A549 (cell line): ENCODE results near the gene PRSS50. TPM values are rescaled to one million over a fixed set of nuclear protein-coding genes. Genes with fewer than 3 reads are reported as not detected.

Experiments
- ATAC-seq, 2 experiments: fragments of 200-7000 bp in 1 of 2; fragments of >200 bp in 1 of 2; cut with Nextera tagmentation in 1 of 2; cut with Tn5 transposase in 1 of 2; 3 replicates each; pipeline versions ENCODE4 v1.8.0 to v1.9.1; 2018 to 2020; ENCODE audit warnings: mild to moderate bottlenecking in 1 of 2, moderate library complexity in 1 of 2
- CTCF ChIA-PET: fragments of 300-600 bp; sonication (Branson Sonifier 250); formaldehyde crosslinking; extraction: SDS; loops from one replicate; lab custom pipeline; 2021; ENCODE audit warnings: antibody characterized with exemption, inconsistent platforms; lab: Yijun Ruan, JAX
- POLR2A ChIA-PET: fragments of 350-600 bp; formaldehyde crosslinking; extraction: SDS; loops from one replicate; lab custom pipeline; 2021; ENCODE audit warnings: antibody characterized with exemption, inconsistent platforms; lab: Yijun Ruan, JAX
- DNase-seq, 2 experiments: peaks; one replicate each; pipeline versions ENCODE4 v3.0.0 to v3.0.0-alpha.2; 2011 to 2016; ENCODE audit warnings: low read depth in 1 of 2, low spot score in 1 of 2
- FAIRE-seq: peaks from 2 replicates; lab custom pipeline; 2011; peaks lifted over from hg19 to GRCh38; lab: Jason Lieb, UNC
- H3K27ac ChIP-seq, 2 experiments: fragments of >200 bp; sonication (Bioruptor Twin); formaldehyde crosslinking; 3 replicates each; pipeline ENCODE4 v1.5.1; 2016 to 2017
- H3K4me1 ChIP-seq: fragments of >200 bp; sonication (Bioruptor Twin); formaldehyde crosslinking; 3 replicates; pipeline ENCODE4 v1.6.1; 2016
- H3K4me2 ChIP-seq: fragments of >200 bp; sonication (Bioruptor Twin); formaldehyde crosslinking; 3 replicates; pipeline ENCODE4 v1.6.1; 2016
- H3K4me3 ChIP-seq: fragments of >200 bp; sonication (Bioruptor Twin); formaldehyde crosslinking; 3 replicates; pipeline ENCODE4 v1.5.1; 2016
- H3K9me3 ChIP-seq: fragments of >200 bp; sonication (Bioruptor Twin); formaldehyde crosslinking; 3 replicates; pipeline ENCODE4 v1.6.1; 2016
- BHLHE40 ChIP-seq: IDR thresholded peaks from 2 replicates; pipeline ENCODE4 v1.6.1; 2012; ENCODE audit warnings: low read depth, low read length, inconsistent platforms
- CEBPB ChIP-seq, 2 experiments: fragments of >200 bp in 1 of 2; sonication (Bioruptor Twin) in 1 of 2; formaldehyde crosslinking in 1 of 2; IDR thresholded peaks; 2 replicates each; pipeline ENCODE4 v1.6.1; 2012 to 2016
- CHD2 ChIP-seq: fragments of 150-350 bp; IDR thresholded peaks from 2 replicates; pipeline ENCODE4 v1.6.1; 2014; ENCODE audit warnings: low read length; ENCODE audit not compliant: partially characterized antibody
- CHD4 ChIP-seq: fragments of 200-600 bp; sonication (generic); IDR thresholded peaks from 2 replicates; pipeline ENCODE4 v1.6.1; 2016; ENCODE audit warnings: antibody characterized with exemption, mild to moderate bottlenecking, borderline replicate concordance
- EHF ChIP-seq: fragments of 250-450 bp; sonication (Bioruptor Pico); IDR thresholded peaks from 2 replicates; pipeline ENCODE4 v1.5.0; 2020; ENCODE audit warnings: mild to moderate bottlenecking
- EHMT2 ChIP-seq: fragments of 200-600 bp; sonication (generic); IDR thresholded peaks from 2 replicates; pipeline ENCODE4 v1.6.1; 2016; ENCODE audit warnings: antibody characterized with exemption, low read depth, mild to moderate bottlenecking, moderate library complexity
- ESRRA ChIP-seq: fragments of 150-350 bp; IDR thresholded peaks from 2 replicates; pipeline ENCODE4 v1.6.1; 2014; ENCODE audit warnings: mild to moderate bottlenecking, low read length, borderline replicate concordance
- GATA3 ChIP-seq: IDR thresholded peaks from 2 replicates; pipeline ENCODE4 v1.6.1; 2012; ENCODE audit warnings: borderline replicate concordance
- HDAC2 ChIP-seq: fragments of 200-600 bp; sonication (generic); IDR thresholded peaks from 2 replicates; pipeline ENCODE4 v1.6.1; 2016
- HEYL ChIP-seq: fragments of 250-450 bp; sonication (Bioruptor Pico); IDR thresholded peaks from 2 replicates; pipeline ENCODE4 v1.8.0; 2021; ENCODE audit warnings: mild to moderate bottlenecking, moderate library complexity
- HOXB5 ChIP-seq: fragments of 250-450 bp; sonication (Bioruptor Pico); IDR thresholded peaks from 2 replicates; pipeline ENCODE4 v1.5.0; 2020; ENCODE audit warnings: mild to moderate bottlenecking, moderate library complexity
- JUN ChIP-seq, 2 experiments: fragments of >200 bp; sonication (Bioruptor Twin); formaldehyde crosslinking; IDR thresholded peaks; 2 replicates in 1 of 2; 3 replicates in 1 of 2; pipeline ENCODE4 v1.6.1; 2016 to 2017
- KDM1A ChIP-seq: fragments of 200-600 bp; sonication (generic); IDR thresholded peaks from 2 replicates; pipeline ENCODE4 v1.6.1; 2016; ENCODE audit warnings: low read depth, mild to moderate bottlenecking
- KDM5A ChIP-seq: fragments of 200-600 bp; sonication (generic); IDR thresholded peaks from 2 replicates; pipeline ENCODE4 v1.6.1; 2016; ENCODE audit warnings: antibody characterized with exemption, mild to moderate bottlenecking
- MAFK ChIP-seq: fragments of 450-650 bp; IDR thresholded peaks from 2 replicates; pipeline ENCODE4 v1.6.1; 2014; ENCODE audit not compliant: partially characterized antibody
- MAZ ChIP-seq: fragments of 150-350 bp; IDR thresholded peaks from 2 replicates; pipeline ENCODE4 v1.6.1; 2014; ENCODE audit warnings: antibody characterized with exemption, low read depth, low read length, borderline replicate concordance
- NPAS2 ChIP-seq: fragments of 250-450 bp; sonication (Bioruptor Pico); IDR thresholded peaks from 2 replicates; pipeline ENCODE4 v1.8.0; 2022; ENCODE audit warnings: mild to moderate bottlenecking, moderate library complexity, borderline replicate concordance
- NR3C1 ChIP-seq: fragments of >200 bp; sonication (Bioruptor Twin); formaldehyde crosslinking; IDR thresholded peaks from 3 replicates; pipeline ENCODE4 v1.6.1; 2017
- PHF8 ChIP-seq: fragments of 200-600 bp; sonication (generic); IDR thresholded peaks from 2 replicates; pipeline ENCODE4 v1.6.1; 2016; ENCODE audit warnings: low read depth, mild to moderate bottlenecking, antibody characterized with exemption, moderate library complexity, borderline replicate concordance
- RARB ChIP-seq: fragments of 250-450 bp; sonication (Bioruptor Pico); IDR thresholded peaks from 2 replicates; pipeline ENCODE4 v1.8.0; 2021; ENCODE audit warnings: mild to moderate bottlenecking, moderate library complexity
- RFX5 ChIP-seq: fragments of 450-650 bp; IDR thresholded peaks from 2 replicates; pipeline ENCODE4 v1.7.1; 2014; ENCODE audit warnings: antibody characterized with exemption, mild to moderate bottlenecking, moderate library complexity
- SMC3 ChIP-seq: fragments of >200 bp; sonication (Bioruptor Twin); formaldehyde crosslinking; IDR thresholded peaks from 3 replicates; pipeline ENCODE4 v1.6.1; 2018; ENCODE audit warnings: inconsistent platforms
- TFCP2L1 ChIP-seq: fragments of 250-450 bp; sonication (Bioruptor Pico); IDR thresholded peaks from 2 replicates; pipeline ENCODE4 v1.5.0; 2021; ENCODE audit warnings: mild to moderate bottlenecking
- TP53 ChIP-seq: fragments of 250-450 bp; sonication (Bioruptor Pico); IDR thresholded peaks from 2 replicates; pipeline ENCODE4 v1.5.0; 2021; ENCODE audit warnings: mild to moderate bottlenecking, moderate library complexity
- ZC3H11A ChIP-seq: fragments of 450-650 bp; IDR thresholded peaks from 2 replicates; pipeline ENCODE4 v1.6.1; 2014; ENCODE audit warnings: antibody characterized with exemption, mild to moderate bottlenecking
- ZSCAN20 ChIP-seq: fragments of 250-450 bp; sonication (Bioruptor Pico); IDR thresholded peaks from 2 replicates; pipeline ENCODE4 v1.8.0; 2022; ENCODE audit warnings: mild to moderate bottlenecking, moderate library complexity
- WGBS: methylation state at CpG from one replicate; pipeline ENCODE4 v1.1.6; 2017; ENCODE audit errors: missing lambda C conversion rate; 5-methylcytosine and 5-hydroxymethylcytosine counted together
- polyA plus RNA-seq, 4 experiments: library from polyadenylated mRNA; depleted of rRNA in 3 of 4; stranded (reverse); fragments of >200 nt; fragmentation: RNase III in 1 of 4; extraction: RNeasy Plus Mini Kit Qiagen cat#74134 plus additional on column Dnase treatment in 1 of 4; gene quantifications; 2 replicates in 3 of 4; 3 replicates in 1 of 4; pipeline ENCODE4 v1.2.3, GENCODE V29; 2011 to 2017
- TF ChIP-seq, protein P1 (sequence below): fragments of >200 bp; sonication (Bioruptor Twin); formaldehyde crosslinking; IDR thresholded peaks from 2 replicates; pipeline ENCODE4 v1.6.1; 2016
- TF ChIP-seq, protein P2 (sequence below): fragments of 200-600 bp; sonication (generic); IDR thresholded peaks from 2 replicates; pipeline ENCODE4 v1.6.1; 2016; ENCODE audit warnings: antibody characterized with exemption, mild to moderate bottlenecking, moderate library complexity
- TF ChIP-seq, protein P3 (sequence below): fragments of 250-450 bp; sonication (Bioruptor Pico); IDR thresholded peaks from 2 replicates; pipeline ENCODE4 v1.5.0; 2020; ENCODE audit warnings: low read depth, mild to moderate bottlenecking, moderate library complexity
- TF ChIP-seq, protein P4 (sequence below): IDR thresholded peaks from 2 replicates; pipeline ENCODE4 v1.6.1; 2012

Gene PRSS50
- polyA plus RNA-seq, 2 of the 4 experiments (the other 2 are of a cell fraction), result not detected

DNA sequence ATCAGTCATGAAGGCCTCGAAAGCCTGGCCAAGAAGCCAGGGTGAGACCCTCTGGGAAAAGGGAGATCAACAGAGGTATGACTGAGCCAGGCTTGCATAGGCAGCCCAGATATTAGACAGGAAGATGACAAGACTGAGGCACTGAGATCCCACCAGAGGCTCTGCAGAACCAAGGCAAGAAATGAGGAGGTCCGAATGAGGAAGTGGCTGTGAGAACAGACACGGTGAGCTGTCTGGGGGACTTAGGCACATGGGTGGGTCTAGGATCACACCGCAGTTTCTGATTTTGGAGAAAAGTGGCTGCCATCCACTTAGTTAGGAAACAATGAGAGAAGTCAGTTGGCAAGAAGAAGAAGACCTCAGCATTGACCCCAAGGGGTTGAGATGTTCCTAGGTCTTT, 31.5 kb upstream of the PRSS50 start:
- H3K27ac ChIP-seq, result no peak overlapping the region
- no peaks in the 10 kb centered on the region for H3K9me3 ChIP-seq
- CTCF ChIA-PET, result no interaction called here
- no peak overlapping the region for H3K4me3 ChIP-seq
- POLR2A ChIA-PET, result no interaction called here
- DNase-seq (no peak), FAIRE-seq (no peak), ATAC-seq (no peak)
- 40% methylated on average over 4 of the region's 4 CpGs for WGBS
- H3K4me1 ChIP-seq, result no peaks in the 10 kb centered on the region
- no peak overlapping the region for H3K4me2 ChIP-seq
- no peak for TF ChIP-seq CEBPB (IDR thresholded peaks at IDR 0.05)
- no peak for TF ChIP-seq ZC3H11A
- TF ChIP-seq KDM5A, result no peak
- TF ChIP-seq, protein P1, sequence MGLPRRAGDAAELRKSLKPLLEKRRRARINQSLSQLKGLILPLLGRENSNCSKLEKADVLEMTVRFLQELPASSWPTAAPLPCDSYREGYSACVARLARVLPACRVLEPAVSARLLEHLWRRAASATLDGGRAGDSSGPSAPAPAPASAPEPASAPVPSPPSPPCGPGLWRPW, result no peak
- TF ChIP-seq, protein P2, sequence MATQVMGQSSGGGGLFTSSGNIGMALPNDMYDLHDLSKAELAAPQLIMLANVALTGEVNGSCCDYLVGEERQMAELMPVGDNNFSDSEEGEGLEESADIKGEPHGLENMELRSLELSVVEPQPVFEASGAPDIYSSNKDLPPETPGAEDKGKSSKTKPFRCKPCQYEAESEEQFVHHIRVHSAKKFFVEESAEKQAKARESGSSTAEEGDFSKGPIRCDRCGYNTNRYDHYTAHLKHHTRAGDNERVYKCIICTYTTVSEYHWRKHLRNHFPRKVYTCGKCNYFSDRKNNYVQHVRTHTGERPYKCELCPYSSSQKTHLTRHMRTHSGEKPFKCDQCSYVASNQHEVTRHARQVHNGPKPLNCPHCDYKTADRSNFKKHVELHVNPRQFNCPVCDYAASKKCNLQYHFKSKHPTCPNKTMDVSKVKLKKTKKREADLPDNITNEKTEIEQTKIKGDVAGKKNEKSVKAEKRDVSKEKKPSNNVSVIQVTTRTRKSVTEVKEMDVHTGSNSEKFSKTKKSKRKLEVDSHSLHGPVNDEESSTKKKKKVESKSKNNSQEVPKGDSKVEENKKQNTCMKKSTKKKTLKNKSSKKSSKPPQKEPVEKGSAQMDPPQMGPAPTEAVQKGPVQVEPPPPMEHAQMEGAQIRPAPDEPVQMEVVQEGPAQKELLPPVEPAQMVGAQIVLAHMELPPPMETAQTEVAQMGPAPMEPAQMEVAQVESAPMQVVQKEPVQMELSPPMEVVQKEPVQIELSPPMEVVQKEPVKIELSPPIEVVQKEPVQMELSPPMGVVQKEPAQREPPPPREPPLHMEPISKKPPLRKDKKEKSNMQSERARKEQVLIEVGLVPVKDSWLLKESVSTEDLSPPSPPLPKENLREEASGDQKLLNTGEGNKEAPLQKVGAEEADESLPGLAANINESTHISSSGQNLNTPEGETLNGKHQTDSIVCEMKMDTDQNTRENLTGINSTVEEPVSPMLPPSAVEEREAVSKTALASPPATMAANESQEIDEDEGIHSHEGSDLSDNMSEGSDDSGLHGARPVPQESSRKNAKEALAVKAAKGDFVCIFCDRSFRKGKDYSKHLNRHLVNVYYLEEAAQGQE, result no peak
- no peak for TF ChIP-seq BHLHE40
- no peak for TF ChIP-seq EHF (CRISPR knock-in tag)
- TF ChIP-seq MAZ, result no peak
- no peak for TF ChIP-seq TP53 (CRISPR knock-in tag)
- no peak for TF ChIP-seq RARB (CRISPR knock-in tag)
- TF ChIP-seq GATA3, result no peak
- TF ChIP-seq TFCP2L1, result no peak
- no peak for TF ChIP-seq CHD4
- TF ChIP-seq KDM1A, result no peak
- no peak for TF ChIP-seq HOXB5
- TF ChIP-seq RFX5, result no peak
- no peak for TF ChIP-seq EHMT2
- TF ChIP-seq ZSCAN20, result no peak

DNA sequence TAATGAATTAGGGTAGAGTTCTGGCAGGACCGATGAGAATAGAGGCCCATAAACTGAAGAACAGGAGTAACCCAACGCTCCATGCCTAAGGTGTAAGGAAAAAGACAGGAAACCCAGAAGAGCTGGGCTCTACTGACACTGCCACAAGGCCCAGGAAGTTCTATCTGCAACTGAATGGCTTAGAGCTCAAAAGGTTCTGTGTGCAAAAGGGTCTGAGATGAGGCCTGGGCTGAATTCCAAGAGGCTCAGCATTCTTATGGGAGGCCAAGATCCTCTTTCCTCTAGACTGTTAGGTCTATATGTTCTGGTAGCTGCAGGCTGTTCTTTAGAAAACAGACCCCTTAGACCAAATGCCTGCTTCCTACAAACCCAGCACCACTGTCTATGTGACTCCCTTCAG, 30.5 kb upstream of the PRSS50 start:
- POLR2A ChIA-PET, result no interaction called here

DNA sequence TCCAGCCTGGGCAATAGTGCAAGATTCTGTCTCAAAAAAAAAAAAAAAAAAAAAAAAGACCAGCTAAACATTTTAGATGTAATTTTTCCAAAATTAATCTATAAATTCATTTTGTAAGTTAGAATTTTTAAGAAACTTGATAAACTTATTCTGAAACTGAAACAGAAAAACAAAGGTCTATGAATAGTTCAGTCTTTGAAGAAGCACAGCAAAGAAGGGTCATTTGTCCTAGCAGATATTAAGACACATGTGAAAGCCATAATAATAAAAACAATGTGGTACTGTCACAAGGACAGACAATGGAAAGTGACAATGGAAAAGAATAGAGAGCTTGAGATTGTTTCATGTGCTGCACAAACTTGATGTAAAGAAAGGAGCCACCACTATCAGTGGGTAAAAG, 29.0 kb upstream of the PRSS50 start:
- no peak for DNase-seq
- no peak overlapping the region for H3K4me2 ChIP-seq
- no peaks in the 10 kb centered on the region for H3K4me1 ChIP-seq
- H3K4me3 ChIP-seq, result no peak overlapping the region
- ATAC-seq, result no peak
- ChIA-PET POLR2A (no interaction called here), CTCF (no interaction called here)
- H3K27ac ChIP-seq, result no peak overlapping the region
- no peaks in the 10 kb centered on the region for H3K9me3 ChIP-seq
- no peak for FAIRE-seq
- TF ChIP-seq HDAC2 (no peak), EHF (CRISPR knock-in tag) (no peak), CHD2 (no peak), ESRRA (no peak), NR3C1 (no peak), SMC3 (no peak), TP53 (CRISPR knock-in tag) (no peak), MAFK (no peak), NPAS2 (CRISPR knock-in tag) (no peak), TFCP2L1 (no peak), MAZ (no peak), JUN (IDR thresholded peaks at IDR 0.05) (no peak)
- TF ChIP-seq, protein P2, result no peak
- TF ChIP-seq, protein P3, sequence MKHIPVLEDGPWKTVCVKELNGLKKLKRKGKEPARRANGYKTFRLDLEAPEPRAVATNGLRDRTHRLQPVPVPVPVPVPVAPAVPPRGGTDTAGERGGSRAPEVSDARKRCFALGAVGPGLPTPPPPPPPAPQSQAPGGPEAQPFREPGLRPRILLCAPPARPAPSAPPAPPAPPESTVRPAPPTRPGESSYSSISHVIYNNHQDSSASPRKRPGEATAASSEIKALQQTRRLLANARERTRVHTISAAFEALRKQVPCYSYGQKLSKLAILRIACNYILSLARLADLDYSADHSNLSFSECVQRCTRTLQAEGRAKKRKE, result no peak
- TF ChIP-seq, protein P4, sequence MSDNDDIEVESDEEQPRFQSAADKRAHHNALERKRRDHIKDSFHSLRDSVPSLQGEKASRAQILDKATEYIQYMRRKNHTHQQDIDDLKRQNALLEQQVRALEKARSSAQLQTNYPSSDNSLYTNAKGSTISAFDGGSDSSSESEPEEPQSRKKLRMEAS, result no peak

More for the DNA sequence above, 30.5 kb upstream of the PRSS50 start:
- FAIRE-seq (no peak), DNase-seq (no peak), ATAC-seq (no peak)
- WGBS, result 33% methylated on average over 2 of the region's 2 CpGs
- Histone ChIP-seq H3K4me3 (no peak overlapping the region), H3K27ac (no peak overlapping the region), H3K9me3 (no peaks in the 10 kb centered on the region), H3K4me2 (no peak overlapping the region), H3K4me1 (no peaks in the 10 kb centered on the region)
- TF ChIP-seq HEYL (CRISPR knock-in tag), result no peak
- no peak for TF ChIP-seq GATA3
- no peak for TF ChIP-seq EHF (CRISPR knock-in tag)
- no peak for TF ChIP-seq PHF8
- CTCF ChIA-PET, result interaction anchor here (0.6 kb wide), 1 partner anchor 119 kb away, joined by 3 read pairs; no protein-coding TSS in a partner anchor
